ENCODE measurements around the gene CNTNAP5. TPM values are rescaled to one million over a fixed set of nuclear protein-coding genes. Genes with fewer than 3 reads are reported as not detected.

The CNTNAP5 gene
- total and polyA plus RNA-seq, 9 of the 15 experiments (the other 6 are each of a cell fraction or from before 2014, with no cell fraction given) = not detected

GRCh38 chr2:124027182-124027581 is 2.1 kb downstream of the CNTNAP5 start:
- POLR2A ChIA-PET = no interaction called here
- no peaks in the 10 kb centered on the region for H3K9me3 ChIP-seq (replicated peaks; ENCODE audit: control insufficient read depth, insufficient read depth, low read depth, low read length)
- FAIRE-seq = peak; percentile 54
- no peaks in the 10 kb centered on the region for H4K20me1 ChIP-seq (replicated peaks; ENCODE audit: control insufficient read depth, insufficient read depth, low read length)
- in situ Hi-C loops (cut with MboI) (no loop called here), intact Hi-C loops (cut with micrococcal nuclease) (no loop called here)
- no peak overlapping the region for H3K4me3 ChIP-seq
- CTCF ChIA-PET (ENCODE audit: low intra/inter-chr PET ratio) = no interaction called here
- H3K27me3 ChIP-seq (ENCODE audit: control insufficient read depth in 2 of 2, insufficient read depth in 2 of 2, low read length in 2 of 2) = no peaks in the 10 kb centered on the region
- no TSS peak for BruUV-seq (replicated peaks)
- no peak overlapping the region for H3K27ac ChIP-seq (ENCODE audit: extremely low read depth, low read depth, low read length)
- no peak overlapping the region for H2AFZ ChIP-seq (ENCODE audit: low read depth, low read length)
- DNase-seq (ENCODE audit: extremely low read depth in 1 of 4, low spot score in 3 of 4) = peak; percentile 27 to 60 (median 46)
- no peak overlapping the region for H3K4me2 ChIP-seq (ENCODE audit: insufficient read depth, low read length)
- H3K9me1 ChIP-seq (ENCODE audit: control insufficient read depth, insufficient read depth, low read length) = no peaks in the 10 kb centered on the region
- peak; percentile 78 for ATAC-seq
- no peaks in the 10 kb centered on the region for H3K79me2 ChIP-seq (ENCODE audit: control insufficient read depth, insufficient read depth, low read length)
- H3K9ac ChIP-seq (ENCODE audit: insufficient read depth in 1 of 2, low read depth in 2 of 2, low read length in 2 of 2) = no peak overlapping the region
- H3K4me1 ChIP-seq (replicated peaks in 1 of 2; ENCODE audit: control insufficient read depth in 2 of 2, insufficient read depth in 2 of 2, low read length in 2 of 2) = no peaks in the 10 kb centered on the region
- H3K36me3 ChIP-seq (ENCODE audit: control insufficient read depth, insufficient read depth, low read length) = no peaks in the 10 kb centered on the region
- 0% methylated on average over 4 of the region's 4 CpGs for WGBS (ENCODE audit: insufficient coverage, low coverage, missing lambda C conversion rate)
- TF ChIP-seq CTBP1 (IDR thresholded peaks at IDR 0.05; ENCODE audit: borderline replicate concordance) = no peak
- TF ChIP-seq MCM5 (IDR thresholded peaks at IDR 0.05; ENCODE audit: low read depth) = no peak
- TF ChIP-seq TCF3 (CRISPR knock-in tag; IDR thresholded peaks at IDR 0.05) = peak; percentile 80
- TF ChIP-seq SRSF9 (IDR thresholded peaks at IDR 0.05; ENCODE audit: borderline replicate concordance, low read depth, low read length) = no peak
- no peak for TF ChIP-seq HSF4 (CRISPR knock-in tag; IDR thresholded peaks at IDR 0.05; ENCODE audit: borderline replicate concordance)
- peak; percentile 79 for TF ChIP-seq CBFA2T3 (IDR thresholded peaks at IDR 0.05)
- TF ChIP-seq ZNF282 (CRISPR knock-in tag; IDR thresholded peaks at IDR 0.05) = no peak
- TF ChIP-seq MTA2 (IDR thresholded peaks at IDR 0.05; ENCODE audit: low read depth) = peak; percentile 51; the same call in 1 of the 2 replicates
- TF ChIP-seq CREB1 (IDR thresholded peaks at IDR 0.05) = no peak
- TF ChIP-seq CREB1 (CRISPR knock-in tag; IDR thresholded peaks at IDR 0.05) = no peak
- 0 out of 2 replicates have a peak, but pooled peaks have one; percentile 36 for TF ChIP-seq KLF16 (IDR thresholded peaks at IDR 0.05)
- TF ChIP-seq WHSC1 (IDR thresholded peaks at IDR 0.05; ENCODE audit: low read length) = no peak
- TF ChIP-seq ZNF23 (CRISPR knock-in tag; IDR thresholded peaks at IDR 0.05) = no peak
- no peak for TF ChIP-seq TFE3 (CRISPR knock-in tag; IDR thresholded peaks at IDR 0.05)
- no peak for TF ChIP-seq ZBTB33 (CRISPR knock-in tag; IDR thresholded peaks at IDR 0.05)
- no peak for TF ChIP-seq CHAMP1 (IDR thresholded peaks at IDR 0.05)
- no peak for TF ChIP-seq ZSCAN29 (IDR thresholded peaks at IDR 0.05)
- peak; percentile 43 for TF ChIP-seq NCOR1 (IDR thresholded peaks at IDR 0.05)
- no peak for TF ChIP-seq BCOR (IDR thresholded peaks at IDR 0.05)

All from K562 (cell line).